Smooth muscle cell (in vitro differentiated cells): Measurements from ENCODE around the gene AUNIP. TPM values are rescaled to one million over a fixed set of nuclear protein-coding genes. Genes with fewer than 3 reads are reported as not detected.

Experiments used
- DNase-seq: peaks from one replicate; lab custom pipeline; 2025; ENCODE audit not compliant: unreplicated experiment; lab: John Stamatoyannopoulos, UW
- H2AFZ ChIP-seq: fragments of 200-600 bp; sonication (generic); 2 replicates; pipeline ENCODE4 v1.6.0; 2016; ENCODE audit warnings: antibody characterized with exemption, low read depth, mild to moderate bottlenecking
- H3F3A ChIP-seq: fragments of 200-600 bp; sonication (generic); 2 replicates; pipeline ENCODE4 v1.6.0; 2017; ENCODE audit warnings: antibody characterized with exemption, low read depth
- H3K27ac ChIP-seq: fragments of 200-600 bp; sonication (generic); 2 replicates; pipeline ENCODE4 v1.5.1; 2016; ENCODE audit warnings: low read depth, mild to moderate bottlenecking
- H3K27me3 ChIP-seq: fragments of 200-600 bp; sonication (generic); 2 replicates; pipeline ENCODE4 v1.6.1; 2016; ENCODE audit warnings: low read depth, mild to moderate bottlenecking
- H3K36me3 ChIP-seq: fragments of 200-600 bp; sonication (generic); 2 replicates; pipeline ENCODE4 v1.5.1; 2016; ENCODE audit warnings: low read depth
- H3K4me1 ChIP-seq: fragments of 200-600 bp; sonication (generic); 2 replicates; pipeline ENCODE4 v1.5.1; 2016; ENCODE audit warnings: low read depth
- H3K4me2 ChIP-seq: fragments of 200-600 bp; sonication (generic); 2 replicates; pipeline ENCODE4 v1.6.0; 2016; ENCODE audit warnings: mild to moderate bottlenecking
- H3K4me3 ChIP-seq: fragments of 200-600 bp; sonication (generic); 2 replicates; pipeline ENCODE4 v1.5.1; 2016; ENCODE audit warnings: mild to moderate bottlenecking
- H3K79me2 ChIP-seq: fragments of 200-600 bp; sonication (generic); 2 replicates; pipeline ENCODE4 v1.6.0; 2016; ENCODE audit warnings: low read depth, mild to moderate bottlenecking
- H3K9ac ChIP-seq: fragments of 200-600 bp; sonication (generic); 2 replicates; pipeline ENCODE4 v1.6.0; 2016; ENCODE audit warnings: low read depth
- H3K9me3 ChIP-seq: fragments of 200-600 bp; sonication (generic); replicated peaks from 2 replicates; pipeline ENCODE4 v1.5.1; 2016; ENCODE audit warnings: low read depth
- H4K20me1 ChIP-seq: fragments of 200-600 bp; sonication (generic); 2 replicates; pipeline ENCODE4 v1.6.0; 2016; ENCODE audit warnings: low read depth
- CTCF ChIP-seq: fragments of 200-600 bp; sonication (generic); IDR thresholded peaks from 2 replicates; pipeline ENCODE4 v1.5.1; 2017; ENCODE audit warnings: borderline replicate concordance, mild to moderate bottlenecking, antibody characterized with exemption; ENCODE audit not compliant: insufficient read depth, poor library complexity, severe bottlenecking
- WGBS: methylation state at CpG from one replicate; pipeline ENCODE4 v1.1.7; 2016; ENCODE audit warnings: low lambda C conversion rate; 5-methylcytosine and 5-hydroxymethylcytosine counted together
- polyA plus RNA-seq: library from polyadenylated mRNA; unstranded; fragments of >200 nt; fragmentation: Nextera tagmentation; extraction: Ambion mirVana; gene quantifications from 2 replicates; pipeline ENCODE4 v1.2.1, GENCODE V29; 2016
- total RNA-seq: library from RNA; depleted of rRNA; stranded (reverse); fragments of >200 nt; gene quantifications from 2 replicates; pipeline ENCODE4 v1.2.3, GENCODE V29; 2014

Gene AUNIP
- total and polyA plus RNA-seq, 2 experiments from 2014 or later: 0.18 to 1.3 TPM

GRCh38 chr1:25832336-25833037, 26.8 kb downstream of the AUNIP start:
- Histone ChIP-seq H4K20me1 (no peaks in the 10 kb centered on the region), H2AFZ (no peak overlapping the region), H3K4me2 (no peak overlapping the region), H3K27me3 (no peaks in the 10 kb centered on the region), H3K4me1 (no peaks in the 10 kb centered on the region), H3K79me2 (no peaks in the 10 kb centered on the region), H3K9ac (no peak overlapping the region), H3K36me3 (peaks cover 24% of the 10 kb centered on the region), H3K4me3 (no peak overlapping the region), H3K27ac (no peak overlapping the region), H3F3A (peaks cover 17% of the 10 kb centered on the region), H3K9me3 (no peaks in the 10 kb centered on the region)
- no peak for TF ChIP-seq CTCF
- WGBS: 59% methylated on average over 6 of the region's 6 CpGs
- DNase-seq: no peak

GRCh38 chr1:25831569-25832196, 27.6 kb downstream of the AUNIP start:
- Histone ChIP-seq H3F3A (peaks cover 17% of the 10 kb centered on the region), H3K27me3 (no peaks in the 10 kb centered on the region), H2AFZ (no peak overlapping the region), H3K9me3 (no peaks in the 10 kb centered on the region), H3K9ac (no peak overlapping the region), H4K20me1 (no peaks in the 10 kb centered on the region), H3K36me3 (peaks cover 24% of the 10 kb centered on the region), H3K4me2 (no peak overlapping the region), H3K27ac (no peak overlapping the region), H3K79me2 (no peaks in the 10 kb centered on the region), H3K4me1 (no peaks in the 10 kb centered on the region), H3K4me3 (no peak overlapping the region)
- WGBS: 78% methylated on average over 5 of the region's 5 CpGs
- TF ChIP-seq CTCF: no peak
- DNase-seq: no peak

- peaks cover 24% of the 10 kb centered on the region for H3K36me3 ChIP-seq
- 80% methylated on average over 1 of the region's 1 CpG for WGBS
Observed at GRCh38 chr1:25829046-25829445, 30.2 kb downstream of the AUNIP start.

More at GRCh38 chr1:25829046-25829445, 30.2 kb downstream of the AUNIP start:
- TF ChIP-seq CTCF: no peak
- Histone ChIP-seq H3K27me3 (no peaks in the 10 kb centered on the region), H3K4me1 (no peaks in the 10 kb centered on the region), H2AFZ (no peak overlapping the region), H3K27ac (no peak overlapping the region), H3K4me3 (no peak overlapping the region), H3F3A (no peaks in the 10 kb centered on the region), H3K9ac (no peak overlapping the region), H4K20me1 (peaks cover 4% of the 10 kb centered on the region), H3K79me2 (peaks cover 8% of the 10 kb centered on the region), H3K9me3 (no peaks in the 10 kb centered on the region), H3K4me2 (no peak overlapping the region)
- DNase-seq: no peak
